Breast epithelium (tissue), 3 donors: ENCODE data around the gene AGAP1.

Experiments
- CTCF ChIP-seq, 3 donors: fragments of 450-650 bp; IDR thresholded peaks; one replicate each; pipeline ENCODE4 v1.5.1; 2016 to 2017; ENCODE audit warnings: antibody characterized with exemption in 3 of 3, mild to moderate bottlenecking in 3 of 3, moderate library complexity in 3 of 3
- POLR2A ChIP-seq: fragments of 450-650 bp; IDR thresholded peaks from one replicate; pipeline ENCODE4 v1.6.1; 2016; ENCODE audit warnings: antibody characterized with exemption, mild to moderate bottlenecking, moderate library complexity
- POLR2AphosphoS5 ChIP-seq, 3 donors: sonication (generic); formaldehyde crosslinking; IDR thresholded peaks; one replicate each; pipeline ENCODE4 v1.6.1; 2017; ENCODE audit warnings: antibody characterized with exemption in 3 of 3

GRCh38 chr2:235480614-235481013 is 13.2 kb upstream of the AGAP1 start:
- TF ChIP-seq POLR2A (no peak), CTCF (IDR thresholded peaks at IDR 0.05) (no peak), POLR2AphosphoS5 (IDR thresholded peaks at IDR 0.05) (no peak)
